ENCODE data around the gene CASP3.

DNA sequence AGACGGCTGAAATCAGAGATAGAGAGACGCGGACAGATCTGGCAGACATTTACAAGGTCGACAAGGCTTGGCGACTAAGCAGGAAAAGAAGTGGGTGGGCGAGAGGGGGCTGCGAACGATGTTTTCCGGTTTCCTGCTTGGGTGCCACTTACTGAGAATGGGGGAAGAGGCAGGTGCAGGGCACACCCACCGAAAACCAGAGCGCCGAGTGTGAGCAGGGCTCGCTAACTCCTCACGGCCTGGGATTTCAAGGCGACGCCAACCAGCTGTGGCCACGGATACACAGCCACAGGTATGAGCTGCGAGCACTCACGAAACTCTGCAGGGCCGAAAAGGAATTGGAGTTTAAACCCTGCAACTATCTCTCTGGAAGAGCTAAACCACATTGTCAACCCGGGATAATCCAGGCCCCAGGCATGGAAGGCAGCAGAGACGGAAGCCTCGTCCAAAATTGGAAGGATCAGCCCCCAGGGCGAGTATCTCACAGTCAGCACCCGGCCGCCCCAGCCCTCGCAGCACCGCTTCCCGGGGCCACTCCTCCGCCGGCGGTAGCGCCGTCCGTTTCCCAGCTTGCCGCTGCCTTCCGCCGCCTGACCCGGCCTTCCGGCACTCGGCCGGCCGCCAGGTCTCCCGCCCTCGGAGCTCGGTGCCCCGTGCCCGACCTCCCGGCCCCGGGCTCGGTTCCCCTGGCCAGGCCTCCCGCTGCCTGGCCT, 778 bp downstream of the CASP3 start:
- TF ChIP-seq POLR2A (IDR thresholded peaks at IDR 0.05; ENCODE audit: low read depth, low read length) (no peak), POLR2AphosphoS5 (IDR thresholded peaks at IDR 0.05; ENCODE audit: low read depth, low read length) (peak; percentile 47), TAF1 (IDR thresholded peaks at IDR 0.05; ENCODE audit: low read depth, low read length) (peak; percentile 18; the same call in 1 of the 2 replicates), POU2F2 (IDR thresholded peaks at IDR 0.05; ENCODE audit: low read depth, low read length) (no peak), SPI1 (IDR thresholded peaks at IDR 0.05; ENCODE audit: low read depth, low read length) (no peak)

Data from GM12891 (cell line).